ENCODE results near the gene CEMIP2.

The CEMIP2 gene

GRCh38 chr9:71642056-71642455 lies 126.3 kb downstream of the CEMIP2 start:
- H3K27ac ChIP-seq, result no peak overlapping the region
- H3K9me3 ChIP-seq (ENCODE audit: low read depth, low read length), result no peaks in the 10 kb centered on the region
- no peak overlapping the region for H3K9ac ChIP-seq (ENCODE audit: insufficient read length)
- H3K4me3 ChIP-seq, result no peak overlapping the region
- no peak for DNase-seq (ENCODE audit: low read depth, low spot score)
- no peaks in the 10 kb centered on the region for H3K36me3 ChIP-seq (ENCODE audit: insufficient read depth, low read length)
- TF ChIP-seq EZH2 (IDR thresholded peaks at IDR 0.05) (no peak), FOXP2 (optimal IDR thresholded peaks at IDR 0.05; ENCODE audit: control extremely low read depth, extremely low read length, insufficient read depth) (no peak), POLR2AphosphoS5 (IDR thresholded peaks at IDR 0.05; ENCODE audit: borderline replicate concordance, low read depth, low read length) (no peak)

GRCh38 chr9:71638627-71639026 lies 129.7 kb downstream of the CEMIP2 start:
- H3K9me3 ChIP-seq (ENCODE audit: low read depth, low read length), result no peaks in the 10 kb centered on the region
- H3K36me3 ChIP-seq (ENCODE audit: insufficient read depth, low read length), result no peaks in the 10 kb centered on the region
- TF ChIP-seq POLR2AphosphoS5 (IDR thresholded peaks at IDR 0.05; ENCODE audit: borderline replicate concordance, low read depth, low read length), result no peak
- no peak for TF ChIP-seq FOXP2 (optimal IDR thresholded peaks at IDR 0.05; ENCODE audit: control extremely low read depth, extremely low read length, insufficient read depth)
- TF ChIP-seq EZH2 (IDR thresholded peaks at IDR 0.05), result no peak
- DNase-seq (ENCODE audit: low read depth, low spot score), result no peak
- no peak overlapping the region for H3K27ac ChIP-seq
- H3K9ac ChIP-seq (ENCODE audit: insufficient read length), result no peak overlapping the region
- H3K4me3 ChIP-seq, result no peak overlapping the region

DNA sequence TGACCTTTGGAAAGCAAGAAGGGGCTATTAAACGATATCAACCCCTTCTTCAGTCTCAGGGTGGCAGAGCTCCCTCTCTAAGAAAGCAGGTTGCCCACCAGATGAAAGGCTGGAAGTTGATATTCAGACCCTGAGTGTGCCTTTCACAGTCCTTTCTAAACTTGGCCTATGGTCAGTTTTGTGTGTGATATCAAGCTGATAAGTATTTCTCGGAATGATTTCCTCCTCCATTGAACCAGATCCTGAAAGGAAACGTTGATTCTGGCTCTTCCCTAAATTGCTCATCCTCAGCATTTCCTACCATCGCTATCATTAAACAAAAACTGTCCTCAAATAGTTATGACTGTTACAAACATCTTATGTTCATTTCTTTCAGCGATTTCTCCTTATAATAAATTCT lies 130.4 kb downstream of the CEMIP2 start:
- no peak for TF ChIP-seq POLR2AphosphoS5 (IDR thresholded peaks at IDR 0.05; ENCODE audit: borderline replicate concordance, low read depth, low read length)
- no peak for TF ChIP-seq FOXP2 (optimal IDR thresholded peaks at IDR 0.05; ENCODE audit: control extremely low read depth, extremely low read length, insufficient read depth)
- TF ChIP-seq EZH2 (IDR thresholded peaks at IDR 0.05), result no peak
- Histone ChIP-seq H3K4me3 (no peak overlapping the region), H3K36me3 (ENCODE audit: insufficient read depth, low read length) (no peaks in the 10 kb centered on the region), H3K27ac (no peak overlapping the region), H3K9ac (ENCODE audit: insufficient read length) (no peak overlapping the region), H3K9me3 (ENCODE audit: low read depth, low read length) (no peaks in the 10 kb centered on the region)
- DNase-seq (ENCODE audit: low read depth, low spot score), result no peak

DNA sequence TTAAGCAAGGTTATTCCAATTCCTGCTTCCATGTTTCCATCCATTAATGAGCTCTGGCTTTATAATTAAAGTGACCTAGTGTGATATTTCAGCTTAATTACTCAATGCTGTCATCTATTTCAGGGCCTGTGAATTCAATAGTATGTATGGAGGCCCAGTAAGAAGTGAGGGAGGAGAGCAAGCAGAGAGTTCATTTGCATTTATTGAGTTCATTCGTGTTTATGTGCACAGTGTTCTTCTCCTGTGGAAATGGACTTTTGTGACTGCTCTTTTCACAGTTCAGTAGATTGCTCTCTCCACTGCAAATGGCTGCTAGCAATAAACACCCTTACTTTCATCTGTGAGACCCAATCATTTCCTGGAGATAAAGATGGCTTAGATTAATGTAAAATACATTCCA lies 130.9 kb downstream of the CEMIP2 start:
- no peak for TF ChIP-seq FOXP2 (optimal IDR thresholded peaks at IDR 0.05; ENCODE audit: control extremely low read depth, extremely low read length, insufficient read depth)
- TF ChIP-seq EZH2 (IDR thresholded peaks at IDR 0.05), result no peak
- no peak for TF ChIP-seq POLR2AphosphoS5 (IDR thresholded peaks at IDR 0.05; ENCODE audit: borderline replicate concordance, low read depth, low read length)
- Histone ChIP-seq H3K9ac (ENCODE audit: insufficient read length) (no peak overlapping the region), H3K9me3 (ENCODE audit: low read depth, low read length) (no peaks in the 10 kb centered on the region), H3K27ac (no peak overlapping the region), H3K36me3 (ENCODE audit: insufficient read depth, low read length) (no peaks in the 10 kb centered on the region), H3K4me3 (no peak overlapping the region)
- DNase-seq (ENCODE audit: low read depth, low spot score), result no peak

DNA sequence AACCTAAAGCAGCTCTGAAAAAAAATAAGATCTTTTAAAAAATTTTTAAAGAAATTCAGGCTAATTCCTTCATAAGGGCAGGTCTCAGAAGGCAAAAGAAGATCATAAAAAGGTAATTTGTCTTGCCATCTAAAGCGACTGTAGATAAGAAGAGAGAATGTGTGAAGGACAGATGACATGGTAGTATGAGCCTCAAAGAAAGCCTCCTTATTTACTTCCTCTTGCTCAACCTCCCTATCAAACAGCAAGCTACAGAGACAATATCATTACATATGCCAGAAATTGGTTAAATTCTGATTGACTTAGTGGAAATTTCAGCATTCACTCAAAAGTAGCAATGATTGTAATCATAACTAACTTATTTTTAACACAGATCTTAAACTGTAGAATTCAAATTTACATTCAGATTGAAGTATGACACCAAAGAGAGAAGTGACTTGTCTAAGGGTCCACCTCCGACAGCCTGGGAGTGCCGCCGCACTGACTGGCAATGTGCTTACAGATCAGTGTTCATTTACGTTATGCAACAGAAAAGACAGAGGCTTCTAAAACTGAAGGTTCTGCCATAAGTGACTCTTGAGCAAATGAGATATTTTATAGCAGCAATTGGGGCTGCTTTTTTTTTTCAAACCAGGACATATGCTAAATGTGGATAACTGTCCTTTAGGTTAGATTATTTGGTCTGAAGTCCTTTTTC lies 132.0 kb downstream of the CEMIP2 start:
- H3K4me3 ChIP-seq, result no peak overlapping the region
- H3K9ac ChIP-seq (ENCODE audit: insufficient read length), result no peak overlapping the region
- no peak overlapping the region for H3K27ac ChIP-seq
- TF ChIP-seq FOXP2 (optimal IDR thresholded peaks at IDR 0.05; ENCODE audit: control extremely low read depth, extremely low read length, insufficient read depth) (no peak), EZH2 (IDR thresholded peaks at IDR 0.05) (no peak), POLR2AphosphoS5 (IDR thresholded peaks at IDR 0.05; ENCODE audit: borderline replicate concordance, low read depth, low read length) (no peak)
- no peak for DNase-seq (ENCODE audit: low read depth, low spot score)
- no peaks in the 10 kb centered on the region for H3K9me3 ChIP-seq (ENCODE audit: low read depth, low read length)
- no peaks in the 10 kb centered on the region for H3K36me3 ChIP-seq (ENCODE audit: insufficient read depth, low read length)

- Histone ChIP-seq H3K27ac (no peak overlapping the region), H3K9me3 (ENCODE audit: low read depth, low read length) (no peaks in the 10 kb centered on the region), H3K4me3 (no peak overlapping the region), H3K9ac (ENCODE audit: insufficient read length) (no peak overlapping the region), H3K36me3 (ENCODE audit: insufficient read depth, low read length) (no peaks in the 10 kb centered on the region)
- no peak for TF ChIP-seq POLR2AphosphoS5 (IDR thresholded peaks at IDR 0.05; ENCODE audit: borderline replicate concordance, low read depth, low read length)
- TF ChIP-seq EZH2 (IDR thresholded peaks at IDR 0.05), result no peak
- TF ChIP-seq FOXP2 (optimal IDR thresholded peaks at IDR 0.05; ENCODE audit: control extremely low read depth, extremely low read length, insufficient read depth), result no peak
- DNase-seq (ENCODE audit: low read depth, low spot score), result no peak
Observed at GRCh38 chr9:71634752-71635151, 133.6 kb downstream of the CEMIP2 start.
